ENCODE data around the gene CHAT. TPM values are rescaled to one million over a fixed set of nuclear protein-coding genes. Genes with fewer than 3 reads are reported as not detected.

CHAT gene
- total and polyA plus RNA-seq, 2 of the 13 experiments (the other 11 are each of a cell fraction or from before 2014, with no cell fraction given), result not detected

- no peak for DNase-seq (ENCODE audit: low spot score)
- WGBS (ENCODE audit: low lambda C conversion rate), result 35% methylated on average over 7 of the region's 7 CpGs
- no peak overlapping the region for H3K4me2 ChIP-seq (ENCODE audit: low read depth, low read length)
- no peaks in the 10 kb centered on the region for H3K79me2 ChIP-seq (ENCODE audit: insufficient read depth, low read length)
- TF ChIP-seq ZBTB14 (CRISPR knock-in tag; IDR thresholded peaks at IDR 0.05) (no peak), ATF6 (CRISPR knock-in tag; conservative IDR thresholded peaks at IDR 0.05) (no peak), ZSCAN25 (CRISPR knock-in tag; IDR thresholded peaks at IDR 0.05) (no peak), AFF4 (CRISPR knock-in tag; IDR thresholded peaks at IDR 0.05) (no peak), ZNF251 (CRISPR knock-in tag; IDR thresholded peaks at IDR 0.05) (no peak), MIER2 (CRISPR knock-in tag; IDR thresholded peaks at IDR 0.05) (no peak), WIZ (CRISPR knock-in tag; IDR thresholded peaks at IDR 0.05) (no peak), SMAD9 (CRISPR knock-in tag; IDR thresholded peaks at IDR 0.05) (no peak), THYN1 (CRISPR knock-in tag; IDR thresholded peaks at IDR 0.05; ENCODE audit: borderline replicate concordance, low read depth) (no peak), PPARG (CRISPR knock-in tag; conservative IDR thresholded peaks at IDR 0.05) (no peak), NCOA1 (CRISPR knock-in tag; IDR thresholded peaks at IDR 0.05) (no peak), LCORL (IDR thresholded peaks at IDR 0.05) (no peak), LCORL (CRISPR knock-in tag; IDR thresholded peaks at IDR 0.05) (no peak), ZNF205 (CRISPR knock-in tag; IDR thresholded peaks at IDR 0.05) (no peak), ZFAT (CRISPR knock-in tag; conservative IDR thresholded peaks at IDR 0.05) (no peak), ZNF546 (CRISPR knock-in tag; conservative IDR thresholded peaks at IDR 0.05) (no peak), IRF9 (CRISPR knock-in tag; IDR thresholded peaks at IDR 0.05; ENCODE audit: borderline replicate concordance) (no peak), DMAP1 (CRISPR knock-in tag; IDR thresholded peaks at IDR 0.05) (no peak)
- CTCF ChIA-PET (ENCODE audit: low intra/inter-chr PET ratio, low total read pairs), result no interaction called here
- no peak for FAIRE-seq
- H3K9ac ChIP-seq (ENCODE audit: insufficient read depth, low read depth, low read length), result no peak overlapping the region
- no peaks in the 10 kb centered on the region for H3K9me3 ChIP-seq (ENCODE audit: low read length)
- no peaks in the 10 kb centered on the region for H4K20me1 ChIP-seq (ENCODE audit: insufficient read depth, low read length)
- H3K27me3 ChIP-seq (ENCODE audit: control insufficient read depth in 1 of 2, insufficient read depth in 2 of 2, low read length in 2 of 2), result peaks cover 2 to 52% of the 10 kb centered on the region in 2 experiments; a peak in 3 of 5 replicates
- H3K4me1 ChIP-seq (ENCODE audit: insufficient read depth, low read length), result no peaks in the 10 kb centered on the region
- intact Hi-C loops (cut with micrococcal nuclease; ENCODE audit: unreplicated experiment), result no loop called here
- no peak overlapping the region for H2AFZ ChIP-seq (ENCODE audit: low read length)
- no peak overlapping the region for H3K4me3 ChIP-seq (replicated peaks in 1 of 3; ENCODE audit: insufficient read depth in 1 of 3, low read depth in 2 of 3, low read length in 3 of 3)
- POLR2A ChIA-PET, result no interaction called here
- H3K27ac ChIP-seq (ENCODE audit: extremely low read length, insufficient read depth, low read length), result no peak overlapping the region
- H3K36me3 ChIP-seq (replicated peaks in 1 of 2; ENCODE audit: control insufficient read depth in 1 of 2, insufficient read depth in 2 of 2, low read length in 2 of 2), result no peaks in the 10 kb centered on the region
- BruUV-seq (replicated peaks), result no TSS peak
- in situ Hi-C loops (cut with HindIII; ENCODE audit: extremely low pct_ligation_motif_present, low pct_unique_long_range_greater_than_20kb), result no loop called here
- no peak for ATAC-seq
Observed at GRCh38 chr10:49696311-49696710, 82.5 kb downstream of the CHAT start.

Data from HepG2 (cell line).